OCI-LY1 (cell line): ENCODE measurements around the gene USP2.

Experiments used
- H2AFZ ChIP-seq: fragments of 200-600 bp; sonication (generic), shearing (Covaris generic); 2 replicates; pipeline ENCODE4 v1.6.0; 2014; ENCODE audit warnings: antibody characterized with exemption, mild to moderate bottlenecking, low read length
- H3F3A ChIP-seq: fragments of 200-600 bp; sonication (generic), shearing (Covaris generic); 2 replicates; pipeline ENCODE4 v1.6.0; 2014; ENCODE audit warnings: mild to moderate bottlenecking, antibody characterized with exemption, low read length, moderate library complexity; ENCODE audit not compliant: insufficient read depth
- H3K27ac ChIP-seq: fragments of 200-600 bp; sonication (generic); 2 replicates; pipeline ENCODE4 v1.5.1; 2014; ENCODE audit warnings: low read length, mixed run types, mild to moderate bottlenecking, low read depth; ENCODE audit not compliant: poor library complexity, severe bottlenecking
- H3K27me3 ChIP-seq: fragments of 200-600 bp; sonication (generic); 2 replicates; pipeline ENCODE4 v1.6.0; 2014; ENCODE audit warnings: antibody characterized with exemption, mild to moderate bottlenecking, low read length, moderate library complexity; ENCODE audit not compliant: insufficient read depth
- H3K36me3 ChIP-seq: fragments of 200-600 bp; sonication (generic); 2 replicates; pipeline ENCODE4 v1.6.1; 2014; ENCODE audit warnings: mild to moderate bottlenecking, antibody characterized with exemption, low read length, moderate library complexity, mixed read lengths; ENCODE audit not compliant: insufficient read depth
- H3K4me1 ChIP-seq: fragments of 200-600 bp; sonication (generic); 2 replicates; pipeline ENCODE4 v1.5.1; 2014; ENCODE audit warnings: mild to moderate bottlenecking, low read length, moderate library complexity; ENCODE audit not compliant: insufficient read depth, severe bottlenecking
- H3K4me2 ChIP-seq: fragments of 200-600 bp; sonication (generic), shearing (Covaris generic); 2 replicates; pipeline ENCODE4 v1.6.1; 2014; ENCODE audit warnings: low read length
- H3K4me3 ChIP-seq: fragments of 200-600 bp; sonication (generic); 2 replicates; pipeline ENCODE4 v1.5.1; 2014; ENCODE audit warnings: low read length, low read depth, mild to moderate bottlenecking, mixed read lengths; ENCODE audit not compliant: poor library complexity, severe bottlenecking
- H3K79me2 ChIP-seq: fragments of 200-600 bp; shearing (Covaris generic); 2 replicates; pipeline ENCODE4 v1.6.1; 2016; ENCODE audit warnings: mixed run types, low read length, mixed read lengths; ENCODE audit not compliant: insufficient read depth
- H3K9ac ChIP-seq: fragments of 200-600 bp; sonication (generic), shearing (Covaris generic); 2 replicates; pipeline ENCODE4 v1.6.1; 2014; ENCODE audit warnings: mild to moderate bottlenecking, low read length, mixed read lengths
- H3K9me2 ChIP-seq: fragments of 200-600 bp; sonication (generic), shearing (Covaris generic); 2 replicates; pipeline ENCODE4 v1.6.1; 2014; ENCODE audit warnings: low read depth, mild to moderate bottlenecking, low read length, mixed read lengths
- H3K9me3 ChIP-seq: fragments of 200-600 bp; shearing (Covaris generic); 2 replicates; pipeline ENCODE4 v1.6.1; 2014; ENCODE audit warnings: low read length, mixed read lengths
- H4K20me1 ChIP-seq: fragments of 200-600 bp; sonication (generic), shearing (Covaris generic); 2 replicates; pipeline ENCODE4 v1.6.0; 2016; ENCODE audit warnings: mild to moderate bottlenecking, low read length; ENCODE audit not compliant: insufficient read depth
- CTCF ChIP-seq: fragments of 200-600 bp; sonication (generic), shearing (Covaris generic); IDR thresholded peaks from 2 replicates; pipeline ENCODE4 v1.5.1; 2017; ENCODE audit warnings: mild to moderate bottlenecking, antibody characterized with exemption, low read length, moderate library complexity, mixed read lengths
- EZH2 ChIP-seq: fragments of 200-600 bp; sonication (generic), shearing (Covaris generic); IDR thresholded peaks from 2 replicates; pipeline ENCODE4 v1.8.0; 2017; ENCODE audit warnings: borderline replicate concordance, mixed run types, mild to moderate bottlenecking, antibody characterized with exemption, low read length, moderate library complexity, mixed read lengths

USP2 gene

GRCh38 chr11:119319136-119319699, 62.3 kb downstream of the USP2 start:
- H3F3A ChIP-seq, result no peaks in the 10 kb centered on the region
- H3K4me3 ChIP-seq, result peak overlapping the region; percentile 21
- H3K79me2 ChIP-seq, result no peaks in the 10 kb centered on the region
- H4K20me1 ChIP-seq, result no peaks in the 10 kb centered on the region
- H3K4me2 ChIP-seq, result peak overlapping the region; percentile 54; the same call in 1 of the 2 replicates
- peaks cover 72% of the 10 kb centered on the region for H3K4me1 ChIP-seq
- no peak overlapping the region for H3K27ac ChIP-seq
- no peaks in the 10 kb centered on the region for H3K36me3 ChIP-seq
- no peaks in the 10 kb centered on the region for H3K27me3 ChIP-seq
- TF ChIP-seq EZH2, result no peak
- no peak for TF ChIP-seq CTCF
- H2AFZ ChIP-seq, result no peak overlapping the region
- no peak overlapping the region; the same call in 1 of the 2 replicates for H3K9ac ChIP-seq
- H3K9me2 ChIP-seq, result no peaks in the 10 kb centered on the region
- H3K9me3 ChIP-seq, result no peaks in the 10 kb centered on the region

DNA sequence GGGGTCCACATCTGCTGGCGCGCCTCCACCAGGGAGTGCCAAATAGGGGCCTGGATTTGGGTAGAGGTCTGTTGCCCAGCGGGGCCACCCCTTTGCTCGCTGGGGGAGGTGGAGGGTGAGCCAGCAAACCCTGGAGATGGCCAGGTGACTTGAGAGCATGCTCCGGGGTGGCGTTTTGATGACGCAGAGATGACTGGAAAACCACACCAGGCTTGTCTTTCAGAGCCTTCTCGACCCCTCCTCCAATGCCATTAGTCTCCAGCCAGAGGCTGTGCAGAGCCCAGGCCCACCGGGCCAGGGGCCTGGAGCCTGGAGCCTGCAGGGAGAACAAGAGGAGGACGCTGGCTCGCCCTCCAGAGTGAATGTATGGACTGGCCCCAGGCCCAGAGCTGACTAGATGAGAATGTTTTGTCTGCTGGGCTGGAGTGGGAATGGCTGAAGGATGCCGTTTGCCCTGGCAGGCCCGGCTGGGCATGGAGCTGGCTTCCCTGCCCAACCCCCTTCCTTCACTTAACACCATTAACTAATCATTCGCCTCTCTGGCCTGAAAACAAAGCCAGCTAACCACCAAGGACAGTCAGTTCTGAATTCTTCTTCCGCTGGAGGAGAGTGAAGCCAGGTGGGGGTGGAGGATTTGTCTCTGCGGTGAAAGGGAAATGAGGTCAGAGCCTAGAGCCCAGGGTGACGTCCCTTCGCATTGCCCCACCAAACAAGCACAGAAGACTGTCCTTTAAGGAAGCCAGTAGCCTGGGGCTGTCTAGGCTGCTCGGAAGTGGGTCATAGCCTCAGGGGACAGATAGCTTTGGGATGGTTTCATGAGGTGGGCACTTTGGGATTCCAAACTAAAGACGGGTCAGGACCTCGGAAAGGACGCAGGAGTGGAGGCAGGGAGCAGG, 63.0 kb downstream of the USP2 start:
- Histone ChIP-seq H3K9me2 (no peaks in the 10 kb centered on the region), H3K4me2 (peak overlapping the region; percentile 54; the same call in 1 of the 2 replicates), H3K4me3 (peak overlapping the region; percentile 21), H3F3A (no peaks in the 10 kb centered on the region), H3K79me2 (no peaks in the 10 kb centered on the region), H3K4me1 (peaks cover 72% of the 10 kb centered on the region), H3K9ac (no peak overlapping the region; the same call in 1 of the 2 replicates), H3K36me3 (no peaks in the 10 kb centered on the region), H3K27ac (peak overlapping the region; percentile 28), H4K20me1 (no peaks in the 10 kb centered on the region), H3K9me3 (no peaks in the 10 kb centered on the region), H3K27me3 (no peaks in the 10 kb centered on the region), H2AFZ (no peak overlapping the region)
- TF ChIP-seq EZH2 (no peak), CTCF (no peak)

GRCh38 chr11:119317592-119318239, 63.8 kb downstream of the USP2 start:
- Histone ChIP-seq H3K9ac (no peak overlapping the region), H3K4me3 (peak overlapping the region; percentile 19), H3K27ac (no peak overlapping the region), H3F3A (no peaks in the 10 kb centered on the region), H3K4me1 (peaks cover 72% of the 10 kb centered on the region), H3K27me3 (no peaks in the 10 kb centered on the region), H3K9me3 (no peaks in the 10 kb centered on the region), H4K20me1 (no peaks in the 10 kb centered on the region), H3K4me2 (peak overlapping the region; percentile 88; the same call in 1 of the 2 replicates), H3K9me2 (no peaks in the 10 kb centered on the region), H3K79me2 (no peaks in the 10 kb centered on the region), H3K36me3 (no peaks in the 10 kb centered on the region), H2AFZ (no peak overlapping the region)
- no peak for TF ChIP-seq CTCF
- TF ChIP-seq EZH2, result no peak
